Measurements from ENCODE around the gene RPUSD1. TPM values are rescaled to one million over a fixed set of nuclear protein-coding genes. Genes with fewer than 3 reads are reported as not detected.

Gene RPUSD1
- total RNA-seq, 1 experiment from 2014 or later: 48.6 TPM

DNA sequence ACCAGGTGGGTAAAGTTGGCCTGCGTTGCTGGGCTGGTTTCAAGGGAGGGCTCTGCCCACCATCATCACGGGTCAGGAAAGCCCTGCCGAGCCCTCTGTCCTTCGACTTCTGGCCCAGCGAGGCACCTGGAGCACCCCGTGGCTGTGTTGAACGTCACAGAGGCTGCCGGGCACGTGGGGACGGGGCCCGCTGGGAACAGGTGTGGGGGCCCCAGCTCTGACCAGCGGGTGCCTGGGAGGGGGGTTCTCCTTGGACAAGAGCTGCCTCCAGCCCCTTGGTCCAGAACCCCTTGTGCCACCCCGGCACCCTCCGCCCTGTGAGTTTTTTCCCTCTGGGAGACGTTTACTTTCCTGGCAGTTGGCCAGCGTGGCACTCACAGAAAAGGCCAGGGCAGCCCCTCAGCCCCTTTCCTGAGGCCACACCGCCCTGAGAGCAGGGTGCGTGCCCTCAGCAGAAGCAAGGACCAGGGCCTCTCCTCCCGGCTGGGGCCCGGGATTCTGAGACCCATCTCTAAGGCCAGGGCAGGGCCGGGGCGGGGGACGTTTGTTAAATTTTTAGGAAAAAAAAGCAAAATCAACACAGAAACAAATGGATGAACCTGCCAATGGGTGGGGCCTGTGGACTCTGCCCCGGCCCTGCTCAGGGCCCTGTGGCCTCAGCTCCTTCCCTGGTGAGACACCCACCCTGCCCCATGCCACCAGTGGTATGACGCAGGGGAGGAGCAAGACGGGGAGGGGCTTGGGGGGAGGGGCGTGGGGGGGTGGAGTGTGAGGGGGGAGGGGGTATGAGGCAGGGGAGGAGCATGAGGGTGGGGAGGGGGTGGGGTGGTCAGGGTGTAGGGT, 43.6 kb upstream of the RPUSD1 start:
- Histone ChIP-seq H3K23ac (ENCODE audit: insufficient read length, low read depth, low read length) (no peak overlapping the region), H3K27ac (ENCODE audit: insufficient read length, low read depth, low read length) (no peak overlapping the region), H3K79me2 (ENCODE audit: insufficient read depth, low read length) (no peaks in the 10 kb centered on the region), H3K4ac (ENCODE audit: low read depth, low read length) (no peak overlapping the region), H2AK5ac (ENCODE audit: insufficient read length, low read length) (no peak overlapping the region), H2BK120ac (ENCODE audit: low read depth, low read length, poor library complexity, severe bottlenecking) (no peak overlapping the region), H3K27me3 (ENCODE audit: insufficient read depth, low read length) (no peaks in the 10 kb centered on the region), H3K56ac (ENCODE audit: insufficient read length, low read depth, low read length) (no peak overlapping the region), H2BK5ac (ENCODE audit: insufficient read length, low read length) (no peak overlapping the region), H3K79me1 (ENCODE audit: insufficient read depth, low read depth, low read length, poor library complexity, severe bottlenecking) (no peaks in the 10 kb centered on the region), H3K4me2 (ENCODE audit: insufficient read depth, insufficient read length, low read length) (no peak overlapping the region), H3K23me2 (ENCODE audit: insufficient read length, low read depth, low read length, poor library complexity, severe bottlenecking) (no peaks in the 10 kb centered on the region), H3K9ac (ENCODE audit: extremely low read depth, insufficient read length, low read length) (no peak overlapping the region), H3K14ac (ENCODE audit: insufficient read depth, low read length) (no peak overlapping the region), H3K9me3 (ENCODE audit: control insufficient read depth, low read depth, low read length) (no peaks in the 10 kb centered on the region), H3T11ph (ENCODE audit: low read length) (no peak overlapping the region), H4K5ac (ENCODE audit: insufficient read length, low read depth, low read length) (no peak overlapping the region), H2AFZ (ENCODE audit: low read length) (no peak overlapping the region), H3K18ac (ENCODE audit: insufficient read length, low read depth, low read length) (no peak overlapping the region), H2BK20ac (ENCODE audit: low read depth, low read length, poor library complexity, severe bottlenecking) (no peak overlapping the region), H4K8ac (replicated peaks; ENCODE audit: insufficient read length, low read depth, low read length) (no peak overlapping the region), H4K91ac (ENCODE audit: insufficient read length, low read depth, low read length) (no peak overlapping the region), H4K20me1 (ENCODE audit: control insufficient read depth, insufficient read depth, insufficient read length) (no peaks in the 10 kb centered on the region), H2BK12ac (ENCODE audit: insufficient read length, low read depth, low read length) (no peak overlapping the region), H2BK15ac (ENCODE audit: low read depth, low read length) (no peak overlapping the region), H3K4me1 (ENCODE audit: insufficient read depth, low read length) (no peaks in the 10 kb centered on the region)
- peaks cover 13 to 16% of the 10 kb centered on the region in 2 experiments for H3K9me3 Mint-ChIP-seq
- TF ChIP-seq, protein P1, sequence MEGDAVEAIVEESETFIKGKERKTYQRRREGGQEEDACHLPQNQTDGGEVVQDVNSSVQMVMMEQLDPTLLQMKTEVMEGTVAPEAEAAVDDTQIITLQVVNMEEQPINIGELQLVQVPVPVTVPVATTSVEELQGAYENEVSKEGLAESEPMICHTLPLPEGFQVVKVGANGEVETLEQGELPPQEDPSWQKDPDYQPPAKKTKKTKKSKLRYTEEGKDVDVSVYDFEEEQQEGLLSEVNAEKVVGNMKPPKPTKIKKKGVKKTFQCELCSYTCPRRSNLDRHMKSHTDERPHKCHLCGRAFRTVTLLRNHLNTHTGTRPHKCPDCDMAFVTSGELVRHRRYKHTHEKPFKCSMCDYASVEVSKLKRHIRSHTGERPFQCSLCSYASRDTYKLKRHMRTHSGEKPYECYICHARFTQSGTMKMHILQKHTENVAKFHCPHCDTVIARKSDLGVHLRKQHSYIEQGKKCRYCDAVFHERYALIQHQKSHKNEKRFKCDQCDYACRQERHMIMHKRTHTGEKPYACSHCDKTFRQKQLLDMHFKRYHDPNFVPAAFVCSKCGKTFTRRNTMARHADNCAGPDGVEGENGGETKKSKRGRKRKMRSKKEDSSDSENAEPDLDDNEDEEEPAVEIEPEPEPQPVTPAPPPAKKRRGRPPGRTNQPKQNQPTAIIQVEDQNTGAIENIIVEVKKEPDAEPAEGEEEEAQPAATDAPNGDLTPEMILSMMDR (conservative IDR thresholded peaks at IDR 0.05): 0 out of 3 replicates have a peak, but pooled peaks have one; percentile 2
- H3K27ac Mint-ChIP-seq: no peak overlapping the region
- H3K36me3 Mint-ChIP-seq (ENCODE audit: insufficient read depth in 1 of 3, low read depth in 3 of 3): peaks cover 0 to 10% (median 4%) of the 10 kb centered on the region in 3 experiments; a peak in 5 of 7 replicates
- no CpG with 5 or more reads among the region's 27 CpGs for WGBS (ENCODE audit: extremely low coverage, insufficient read length, low lambda C conversion rate)
- no peak overlapping the region for H3K4me3 Mint-ChIP-seq
- DNase-seq: no peak
- H3K4me1 Mint-ChIP-seq: no peaks in the 10 kb centered on the region
- H3K27me3 Mint-ChIP-seq (ENCODE audit: low read depth): peaks cover 26% of the 10 kb centered on the region

All from H9 (cell line).